GM12801 (cell line): Measurements from ENCODE around the gene ELOVL3.

Experiments
- CTCF ChIP-seq: IDR thresholded peaks from one replicate; pipeline ENCODE4 v1.5.1; 2011; ENCODE audit warnings: control low read depth; ENCODE audit not compliant: insufficient read length; ENCODE audit errors: extremely low read depth

The ELOVL3 gene

GRCh38 chr10:102231357-102232318, 5.5 kb downstream of the ELOVL3 start:
- no peak for TF ChIP-seq CTCF

- no peak for TF ChIP-seq CTCF
Measured at GRCh38 chr10:102233997-102234396, 7.9 kb downstream of the ELOVL3 start.

- no peak for TF ChIP-seq CTCF
Measured at GRCh38 chr10:102234888-102235597, 8.9 kb downstream of the ELOVL3 start.

DNA sequence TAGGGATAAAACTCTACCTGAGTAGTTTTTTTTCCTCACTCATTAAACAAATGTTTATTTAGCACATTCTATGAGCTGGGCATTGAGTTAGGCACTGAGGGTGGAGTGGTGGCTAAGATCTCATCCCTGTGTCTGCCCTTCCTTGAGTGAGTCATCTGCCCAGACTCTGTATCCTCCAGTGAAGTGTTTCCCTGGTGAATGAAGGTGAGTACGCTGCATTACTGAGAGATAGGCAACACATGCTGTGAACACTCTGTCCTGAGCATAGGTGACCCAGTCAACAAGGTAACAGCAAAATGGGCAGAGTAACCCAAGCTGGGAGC, 9.5 kb downstream of the ELOVL3 start:
- TF ChIP-seq CTCF, result no peak

DNA sequence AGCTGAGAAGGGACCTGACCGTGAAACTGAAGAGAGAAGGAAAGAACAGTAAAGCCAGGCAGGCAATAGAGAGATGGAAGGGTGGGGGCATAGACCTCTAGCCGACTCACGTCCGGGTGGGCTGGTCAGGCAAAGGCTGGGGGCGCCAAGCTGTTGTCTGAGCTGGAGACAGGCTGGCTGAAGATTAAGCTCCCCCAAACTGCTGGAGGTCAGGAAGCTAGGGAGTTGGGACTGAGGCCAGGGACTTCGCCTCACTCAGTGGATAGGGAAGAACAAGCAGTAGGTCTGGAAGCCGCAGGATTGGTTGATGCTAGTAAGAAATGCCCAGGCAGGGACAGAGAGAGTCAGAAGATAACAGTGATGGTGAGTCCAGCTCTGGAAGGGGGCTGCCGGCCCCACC, 9.9 kb downstream of the ELOVL3 start:
- no peak for TF ChIP-seq CTCF

GRCh38 chr10:102237711-102238252, 11.7 kb downstream of the ELOVL3 start:
- no peak for TF ChIP-seq CTCF

DNA sequence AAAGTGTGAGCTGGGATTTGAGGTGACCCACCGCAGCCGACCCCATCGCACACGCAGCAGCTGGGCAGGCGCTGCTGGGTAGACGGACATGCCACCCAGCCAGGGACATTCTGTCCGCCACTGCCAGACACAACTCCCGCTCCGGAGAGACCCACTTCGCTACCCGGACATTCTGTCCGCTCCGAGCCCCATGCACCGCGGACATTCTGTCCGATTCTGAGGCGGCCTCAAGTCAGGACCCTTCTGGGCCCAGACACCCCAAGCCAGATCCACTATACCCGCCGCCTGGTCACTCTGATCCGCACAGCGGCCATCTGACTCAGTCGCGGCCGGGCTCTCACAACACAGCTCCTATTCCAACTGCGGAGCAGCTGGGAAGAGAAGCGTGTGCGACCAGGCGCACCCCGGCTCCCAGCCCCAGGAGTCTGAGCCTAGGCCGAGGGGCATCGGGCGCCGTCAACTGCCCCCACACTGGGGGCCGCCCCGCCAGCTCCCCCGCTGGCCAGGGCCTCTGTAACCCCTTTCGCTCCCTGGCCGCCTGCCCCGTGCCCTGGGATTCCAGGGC, 14.4 kb downstream of the ELOVL3 start:
- no peak for TF ChIP-seq CTCF
